GM21576 (cell line): ENCODE results near the gene VIPR2.

Experiments used
- ATAC-seq: cut with Tn5 transposase; IDR thresholded peaks from one replicate; pipeline ENCODE4 v1.9.1; 2021; ENCODE audit warnings: mild to moderate bottlenecking, moderate library complexity; ENCODE audit not compliant: unreplicated experiment

Gene VIPR2

DNA sequence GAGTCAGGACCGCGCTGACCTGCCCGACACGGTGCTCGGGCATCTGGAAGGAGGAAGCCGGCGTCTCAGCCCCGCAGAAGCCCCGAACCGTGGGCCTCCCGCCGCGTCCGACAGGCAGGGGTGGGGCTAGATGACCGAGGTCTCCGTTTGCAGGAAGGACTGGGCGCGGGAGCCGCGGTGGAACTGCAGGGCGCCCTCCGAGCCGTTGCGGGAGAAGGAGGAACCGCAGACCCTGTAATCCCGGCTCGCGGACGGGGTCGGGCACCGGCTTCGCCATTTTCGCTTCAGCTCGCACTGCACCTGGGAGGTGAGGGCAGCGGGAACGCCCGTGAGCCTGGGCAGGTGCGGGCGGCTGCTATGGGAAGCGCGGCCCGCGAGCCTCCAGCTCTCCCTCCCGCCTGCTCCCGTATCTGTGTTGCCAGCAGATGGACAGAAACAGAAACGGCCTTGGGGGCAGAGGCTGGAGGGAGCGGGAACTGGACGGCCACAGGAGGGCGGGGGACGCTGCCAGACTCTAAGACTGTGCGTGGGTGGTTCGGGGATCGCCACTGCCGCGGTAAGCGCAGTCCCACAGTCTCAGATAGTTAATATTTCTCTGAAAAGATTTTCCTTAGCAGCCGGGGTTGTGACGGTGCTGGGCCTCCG lies 114.1 kb downstream of the VIPR2 start:
- no peak for ATAC-seq

- ATAC-seq: no peak
Measured at GRCh38 chr7:159028508-159029401, 115.9 kb downstream of the VIPR2 start.

DNA sequence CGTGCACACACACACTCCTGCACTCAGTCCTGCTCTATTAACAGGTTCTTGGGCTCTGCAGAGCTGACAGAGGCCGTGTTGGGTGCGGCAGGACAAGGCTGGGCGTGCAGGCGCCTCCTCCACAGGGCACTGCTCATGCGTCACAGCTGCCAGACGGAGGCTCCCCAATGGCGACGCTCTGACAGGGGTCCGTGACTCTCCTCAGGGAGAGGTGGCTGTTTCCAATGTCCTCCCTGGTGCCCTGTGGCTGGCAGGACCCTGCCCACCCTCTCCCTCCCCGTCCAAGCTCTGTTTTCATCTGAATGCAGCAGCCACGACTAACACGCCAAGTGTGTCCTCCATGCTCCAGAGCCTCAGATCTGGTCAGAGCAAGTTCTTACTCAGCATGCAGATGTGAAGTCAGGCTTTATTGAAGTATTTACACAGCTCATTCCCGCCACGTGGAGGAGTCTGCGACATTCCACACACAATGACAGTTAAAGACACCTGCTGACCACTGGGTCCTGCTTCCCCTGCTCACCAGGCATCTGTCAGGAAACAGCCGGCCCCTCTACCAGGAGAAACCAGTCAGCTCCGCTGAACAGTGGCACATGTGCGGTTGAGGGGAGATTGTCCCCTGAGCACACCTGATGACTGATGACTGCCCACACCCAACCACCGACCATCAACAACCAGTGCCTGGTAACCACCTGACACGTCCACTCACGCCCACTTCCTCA lies 116.7 kb downstream of the VIPR2 start:
- ATAC-seq: no peak

GRCh38 chr7:159027056-159027788 lies 117.4 kb downstream of the VIPR2 start:
- no peak for ATAC-seq

DNA sequence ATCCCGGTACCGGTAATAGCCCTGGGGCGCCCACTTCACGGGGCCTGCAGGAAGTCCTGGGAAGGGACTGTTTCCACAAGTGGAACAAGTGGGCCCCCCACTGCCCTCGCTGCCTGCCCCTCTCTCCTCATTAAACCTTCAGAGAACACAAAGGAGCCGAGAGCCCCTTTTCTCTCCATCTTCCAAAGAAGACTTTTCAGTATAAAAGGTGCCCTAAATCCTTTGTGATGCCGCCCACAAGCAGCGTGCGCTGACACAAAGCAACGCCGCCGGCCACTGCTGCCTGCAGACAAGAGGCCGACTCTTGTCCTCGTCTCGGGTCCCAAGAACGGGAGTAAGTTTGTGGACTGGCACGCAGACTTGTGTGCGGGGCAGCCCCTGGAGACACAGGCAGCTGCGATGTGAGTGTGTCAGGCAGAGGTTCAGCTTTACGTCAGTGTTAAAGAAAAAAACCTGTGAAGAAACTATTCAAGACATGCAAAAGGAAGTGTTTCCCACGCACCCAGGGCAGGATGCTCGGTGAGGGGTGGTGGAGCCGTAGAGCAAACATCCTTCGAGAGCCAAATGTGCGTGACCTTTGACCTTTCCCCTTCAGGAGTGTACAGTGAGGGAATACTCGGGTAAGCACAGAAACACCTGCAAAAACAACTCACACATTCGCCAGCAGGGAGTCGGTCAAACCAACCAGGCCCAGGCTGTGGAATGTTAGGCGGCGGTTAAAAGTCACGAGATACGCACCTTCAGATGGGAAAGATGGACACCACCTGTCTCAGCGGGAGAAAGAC lies 118.2 kb downstream of the VIPR2 start:
- no peak for ATAC-seq

DNA sequence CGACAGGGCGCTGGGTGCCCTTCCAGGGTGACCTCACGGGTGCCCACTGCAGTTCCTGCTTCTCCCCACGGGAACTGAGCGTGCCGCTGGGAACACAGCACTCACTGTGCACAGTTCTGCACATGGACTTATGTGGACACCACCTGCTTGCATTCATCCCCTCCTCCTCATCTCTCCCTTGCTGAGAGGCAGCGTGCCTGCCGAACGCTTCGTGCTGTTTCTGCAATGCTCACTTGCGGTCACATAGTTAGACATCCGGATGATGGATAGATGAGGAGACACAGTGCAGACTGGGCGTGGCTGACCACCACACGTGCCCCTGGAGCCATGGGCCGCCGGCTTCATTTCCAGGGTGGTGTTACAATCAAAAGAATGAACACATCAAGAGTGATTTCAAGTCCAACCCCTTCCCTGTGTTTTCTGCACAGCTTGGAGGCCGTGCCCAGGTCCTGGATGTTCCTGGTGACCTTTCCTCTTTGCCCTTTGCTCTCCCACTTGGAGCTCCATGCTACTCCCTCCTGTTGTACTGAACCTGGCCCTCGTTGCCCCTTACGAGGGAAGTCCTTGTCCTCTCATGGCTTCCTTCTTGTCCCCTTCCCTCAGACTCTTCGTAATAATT lies 119.4 kb downstream of the VIPR2 start:
- no peak for ATAC-seq

GRCh38 chr7:159024280-159024951 lies 120.3 kb downstream of the VIPR2 start:
- no peak for ATAC-seq

DNA sequence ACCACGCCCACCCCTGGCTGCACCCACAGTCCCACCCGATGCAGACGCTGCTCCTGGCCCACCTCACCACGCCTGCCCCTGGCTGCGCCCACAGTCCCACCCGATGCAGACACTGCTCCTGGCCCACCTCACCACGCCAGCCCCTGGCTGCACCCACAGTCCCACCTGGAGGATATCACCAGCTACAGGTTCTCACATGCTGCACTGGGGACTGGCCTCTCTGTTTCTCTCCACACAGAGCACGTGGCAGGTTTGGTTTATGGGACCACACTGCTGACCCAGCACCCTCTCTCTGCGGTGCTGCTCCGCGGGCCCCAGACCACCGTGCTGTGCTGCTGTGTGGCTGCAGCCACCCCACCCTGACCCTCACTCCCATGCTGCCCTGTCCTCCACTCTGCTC lies 120.9 kb downstream of the VIPR2 start:
- no peak for ATAC-seq

DNA sequence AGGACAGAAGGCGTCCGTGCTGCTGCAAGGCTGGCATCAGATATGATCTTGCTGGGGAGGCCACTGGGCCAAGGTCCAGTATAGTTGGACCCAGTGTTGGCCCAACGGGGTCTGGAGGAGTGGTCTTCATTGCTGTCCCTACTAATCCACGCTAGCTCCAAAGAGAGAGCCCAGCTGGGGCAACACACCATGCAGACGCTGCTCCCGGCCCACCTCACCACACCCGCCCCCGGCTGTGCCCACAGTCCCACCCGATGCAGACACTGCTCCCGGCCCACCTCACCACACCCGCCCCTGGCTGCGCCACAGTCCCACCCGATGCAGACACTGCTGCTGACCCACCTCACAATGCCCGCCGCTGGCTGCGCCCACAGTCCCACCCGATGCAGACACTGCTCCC lies 121.5 kb downstream of the VIPR2 start:
- no peak for ATAC-seq

GRCh38 chr7:159022238-159022993 lies 122.3 kb downstream of the VIPR2 start:
- no peak for ATAC-seq

- ATAC-seq: no peak
Measured at GRCh38 chr7:159020987-159021386, 123.7 kb downstream of the VIPR2 start.

DNA sequence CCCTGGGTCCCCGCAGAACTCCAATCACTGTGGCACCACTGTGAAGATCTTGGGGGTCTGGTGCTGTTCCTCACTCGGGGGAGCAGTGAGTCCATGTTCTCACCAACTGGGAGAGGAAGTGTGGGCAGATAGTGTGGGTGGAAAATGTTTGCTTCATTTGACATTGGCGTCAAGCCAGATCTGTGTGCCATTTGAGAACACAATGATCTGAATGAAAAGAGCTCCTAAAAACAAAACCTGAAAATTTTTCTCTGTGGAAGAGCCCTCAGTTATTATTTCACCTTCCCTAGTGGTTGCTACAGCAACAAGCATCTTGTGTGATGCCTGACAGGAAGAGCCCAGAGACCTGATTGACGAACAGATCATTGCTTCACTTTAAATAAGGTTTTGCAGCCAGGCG lies 125.6 kb downstream of the VIPR2 start:
- no peak for ATAC-seq

DNA sequence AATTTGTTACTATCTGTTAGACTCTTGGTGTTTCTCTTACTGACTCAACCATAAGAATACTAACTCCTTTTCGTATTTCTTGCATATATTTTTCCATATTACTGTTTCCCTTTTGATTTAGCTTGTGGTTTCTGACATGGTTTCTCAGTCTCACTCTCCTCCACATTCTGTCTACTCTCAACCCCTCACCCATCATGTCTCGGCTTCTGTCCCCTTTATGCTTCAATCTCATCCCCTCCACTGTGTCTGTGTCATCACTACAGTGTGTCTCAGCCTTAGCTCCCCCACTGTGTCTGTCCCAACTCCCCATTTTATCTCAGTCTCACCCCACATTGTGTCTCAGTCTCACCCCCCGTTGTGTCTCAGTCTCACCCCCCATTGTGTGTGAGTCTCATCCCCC lies 126.9 kb downstream of the VIPR2 start:
- no peak for ATAC-seq

DNA sequence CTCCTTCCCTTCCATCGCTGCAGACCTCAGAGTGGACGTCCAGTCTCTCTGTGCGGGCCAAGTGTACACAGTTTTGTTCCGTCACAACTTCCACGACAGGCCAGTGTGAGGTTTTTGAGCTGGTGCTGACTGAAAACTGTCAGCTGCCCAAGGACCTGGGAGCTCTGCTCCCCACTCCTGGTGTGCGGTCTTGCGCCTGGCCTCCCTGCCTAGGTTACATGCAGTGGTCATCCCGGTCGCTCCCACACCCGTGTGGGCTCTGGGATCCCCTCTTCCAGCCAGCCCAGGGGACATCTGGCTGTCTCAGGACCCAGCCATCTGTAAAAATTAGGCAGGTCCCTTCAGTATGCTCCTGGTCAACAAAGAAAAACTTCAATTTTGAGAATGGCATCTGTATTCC lies 127.5 kb downstream of the VIPR2 start:
- ATAC-seq: no peak

DNA sequence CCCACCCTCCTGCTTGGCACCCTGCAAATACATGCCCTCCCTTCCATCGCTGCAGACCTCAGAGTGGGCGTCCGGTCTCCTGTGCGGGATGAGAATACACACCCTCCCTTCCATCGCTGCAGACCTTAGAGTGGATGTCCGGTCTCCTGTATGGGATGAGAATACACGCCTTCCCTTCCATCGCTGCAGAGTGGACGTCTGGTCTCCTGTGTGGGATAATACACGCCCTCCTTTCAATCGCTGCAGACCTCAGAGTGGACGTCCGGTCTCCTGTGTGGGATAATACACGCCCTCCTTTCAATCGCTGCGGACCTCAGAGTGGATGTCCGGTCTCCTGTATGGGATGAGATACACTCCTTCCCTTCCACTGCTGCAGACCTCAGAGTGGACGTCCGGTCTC lies 128.1 kb downstream of the VIPR2 start:
- ATAC-seq: no peak

DNA sequence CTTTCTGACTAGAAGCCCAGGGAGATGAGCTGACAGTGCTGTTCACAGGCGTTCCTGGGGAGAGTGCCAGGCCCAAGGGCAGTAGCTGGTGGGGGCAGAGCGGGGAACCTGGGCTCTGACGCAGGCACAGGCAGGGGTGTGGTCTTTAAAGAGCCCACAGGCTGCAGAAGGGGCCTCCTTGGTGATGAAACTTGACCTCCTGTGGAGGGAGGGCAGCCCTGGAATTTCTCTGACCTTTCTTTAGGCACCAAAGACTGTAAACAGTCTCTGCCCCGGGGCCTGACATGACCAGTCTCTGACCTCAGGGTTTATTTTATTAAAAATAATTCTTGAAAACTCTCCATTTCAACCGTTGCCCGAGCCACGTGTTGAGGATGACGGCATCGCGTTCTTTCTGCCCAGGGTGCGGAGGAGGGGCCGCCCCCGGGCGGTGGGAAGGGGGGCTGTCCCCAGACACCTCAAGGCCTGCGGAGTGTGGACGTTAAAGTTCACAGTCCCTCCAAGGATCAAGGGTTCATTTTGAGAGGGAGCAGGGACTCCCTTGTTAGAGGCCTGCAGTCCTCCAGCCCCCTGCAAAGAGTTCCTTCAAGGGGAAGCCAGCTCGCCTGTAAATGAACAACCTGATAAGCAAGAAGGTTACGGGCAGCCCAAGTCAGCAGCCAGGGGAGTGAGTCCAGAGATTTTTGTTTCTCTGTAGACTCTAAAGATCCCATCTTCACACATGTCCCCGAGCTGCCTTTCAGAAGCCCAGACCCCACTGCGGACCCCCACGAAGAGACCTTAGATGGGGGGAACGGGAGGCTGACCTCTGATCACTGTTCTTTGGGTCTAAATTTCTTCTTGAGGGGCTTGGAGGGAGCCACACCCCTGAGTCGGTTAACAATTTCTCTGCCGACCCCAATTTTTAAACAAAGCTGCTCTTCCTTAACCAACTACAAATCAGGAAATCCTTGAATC lies 128.9 kb downstream of the VIPR2 start:
- ATAC-seq: no peak

GRCh38 chr7:159015081-159015453 lies 129.6 kb downstream of the VIPR2 start:
- no peak for ATAC-seq
